ENCODE measurements around the gene C16orf82. TPM values are rescaled to one million over a fixed set of nuclear protein-coding genes. Genes with fewer than 3 reads are reported as not detected.

The C16orf82 gene
- polyA plus RNA-seq, 1 of the 3 experiments (the other 2 are of a cell fraction), result not detected

GRCh38 chr16:27029525-27029924, 37.2 kb upstream of the C16orf82 start:
- Histone ChIP-seq H3K27ac (ENCODE audit: low read depth in 2 of 2, low read length in 1 of 2) (no peak overlapping the region), H2AFZ (ENCODE audit: low read depth) (no peak overlapping the region), H3K27me3 (ENCODE audit: insufficient read depth) (no peaks in the 10 kb centered on the region), H3K4me3 (ENCODE audit: low read depth in 2 of 2, low read length in 1 of 2) (no peak overlapping the region), H3K4me2 (no peak overlapping the region), H3K9me3 (no peaks in the 10 kb centered on the region), H3K79me2 (ENCODE audit: insufficient read depth) (no peaks in the 10 kb centered on the region), H3K36me3 (replicated peaks in 1 of 2; ENCODE audit: control insufficient read depth in 1 of 2, insufficient read depth in 2 of 2, low read length in 1 of 2) (no peaks in the 10 kb centered on the region), H3K9ac (no peak overlapping the region), H4K20me1 (ENCODE audit: insufficient read depth) (no peaks in the 10 kb centered on the region), H3F3A (replicated peaks; ENCODE audit: insufficient read depth) (no peaks in the 10 kb centered on the region), H3K9me2 (no peaks in the 10 kb centered on the region), H3K4me1 (ENCODE audit: control insufficient read depth in 1 of 2, insufficient read depth in 2 of 2, low read depth in 1 of 2, low read length in 1 of 2) (no peaks in the 10 kb centered on the region)
- CTCF ChIA-PET, result no interaction called here
- WGBS (ENCODE audit: low lambda C conversion rate), result 15% methylated on average over 5 of the region's 6 CpGs
- no peak for DNase-seq
- POLR2A ChIA-PET, result no interaction called here
- TF ChIP-seq PBX3 (IDR thresholded peaks at IDR 0.05) (no peak), FOXJ3 (CRISPR knock-in tag; IDR thresholded peaks at IDR 0.05) (no peak), GATA2 (CRISPR knock-in tag; IDR thresholded peaks at IDR 0.05) (no peak), GABPA (IDR thresholded peaks at IDR 0.05; ENCODE audit: low read depth) (no peak), YY1 (IDR thresholded peaks at IDR 0.05; ENCODE audit: low read depth) (no peak)

GRCh38 chr16:27033281-27033979, 33.3 kb upstream of the C16orf82 start:
- CTCF ChIA-PET, result no interaction called here
- no peak overlapping the region for H3K27ac ChIP-seq (ENCODE audit: low read depth in 2 of 2, low read length in 1 of 2)
- WGBS (ENCODE audit: low lambda C conversion rate), result 28% methylated on average over 11 of the region's 12 CpGs
- H2AFZ ChIP-seq (ENCODE audit: low read depth), result no peak overlapping the region
- no peaks in the 10 kb centered on the region for H3K36me3 ChIP-seq (replicated peaks in 1 of 2; ENCODE audit: control insufficient read depth in 1 of 2, insufficient read depth in 2 of 2, low read length in 1 of 2)
- H3K9ac ChIP-seq, result no peak overlapping the region
- POLR2A ChIA-PET, result no interaction called here
- no peak overlapping the region for H3K4me3 ChIP-seq (ENCODE audit: low read depth in 2 of 2, low read length in 1 of 2)
- H3K9me3 ChIP-seq, result no peaks in the 10 kb centered on the region
- H3K4me2 ChIP-seq, result no peak overlapping the region
- no peaks in the 10 kb centered on the region for H3K79me2 ChIP-seq (ENCODE audit: insufficient read depth)
- no peak for TF ChIP-seq TAF1 (IDR thresholded peaks at IDR 0.05; ENCODE audit: borderline replicate concordance, low read depth, low read length)
- H4K20me1 ChIP-seq (ENCODE audit: insufficient read depth), result no peaks in the 10 kb centered on the region
- no peaks in the 10 kb centered on the region for H3K9me2 ChIP-seq
- H3K27me3 ChIP-seq (ENCODE audit: insufficient read depth), result no peaks in the 10 kb centered on the region
- no peak for DNase-seq
- H3K4me1 ChIP-seq (ENCODE audit: control insufficient read depth in 1 of 2, insufficient read depth in 2 of 2, low read depth in 1 of 2, low read length in 1 of 2), result no peaks in the 10 kb centered on the region
- H3F3A ChIP-seq (replicated peaks; ENCODE audit: insufficient read depth), result no peaks in the 10 kb centered on the region

GRCh38 chr16:27040732-27041131, 26.0 kb upstream of the C16orf82 start:
- no peaks in the 10 kb centered on the region for H3K27me3 ChIP-seq (ENCODE audit: insufficient read depth)
- H3K4me3 ChIP-seq (ENCODE audit: low read depth in 2 of 2, low read length in 1 of 2), result no peak overlapping the region
- no peak overlapping the region for H3K9ac ChIP-seq
- DNase-seq, result no peak
- no peak overlapping the region for H3K4me2 ChIP-seq
- no peaks in the 10 kb centered on the region for H4K20me1 ChIP-seq (ENCODE audit: insufficient read depth)
- H3K9me2 ChIP-seq, result no peaks in the 10 kb centered on the region
- H3K4me1 ChIP-seq (ENCODE audit: control insufficient read depth in 1 of 2, insufficient read depth in 2 of 2, low read depth in 1 of 2, low read length in 1 of 2), result no peaks in the 10 kb centered on the region
- H2AFZ ChIP-seq (ENCODE audit: low read depth), result no peak overlapping the region
- no peaks in the 10 kb centered on the region for H3K79me2 ChIP-seq (ENCODE audit: insufficient read depth)
- no peaks in the 10 kb centered on the region for H3K36me3 ChIP-seq (replicated peaks in 1 of 2; ENCODE audit: control insufficient read depth in 1 of 2, insufficient read depth in 2 of 2, low read length in 1 of 2)
- WGBS (ENCODE audit: low lambda C conversion rate), result 26% methylated on average over 23 of the region's 23 CpGs
- ChIA-PET POLR2A (no interaction called here), CTCF (interaction anchor here (1.4 kb wide), 1 partner anchor 69 kb away, joined by 3 read pairs; no protein-coding TSS in a partner anchor)
- no peak overlapping the region for H3K27ac ChIP-seq (ENCODE audit: low read depth in 2 of 2, low read length in 1 of 2)
- H3F3A ChIP-seq (replicated peaks; ENCODE audit: insufficient read depth), result no peaks in the 10 kb centered on the region
- H3K9me3 ChIP-seq, result no peaks in the 10 kb centered on the region
- TF ChIP-seq NRF1 (IDR thresholded peaks at IDR 0.05; ENCODE audit: low read depth, low read length) (no peak), RCOR1 (IDR thresholded peaks at IDR 0.05; ENCODE audit: low read length) (no peak), YY1 (IDR thresholded peaks at IDR 0.05; ENCODE audit: low read depth) (no peak), JUND (IDR thresholded peaks at IDR 0.05) (no peak), ZBTB33 (IDR thresholded peaks at IDR 0.05; ENCODE audit: borderline replicate concordance, low read depth) (no peak), MAX (IDR thresholded peaks at IDR 0.05; ENCODE audit: low read depth) (no peak), ELF1 (IDR thresholded peaks at IDR 0.05) (no peak), SIN3A (IDR thresholded peaks at IDR 0.05; ENCODE audit: borderline replicate concordance, low read depth, low read length) (no peak), RFX5 (IDR thresholded peaks at IDR 0.05; ENCODE audit: low read length) (no peak), GATA2 (CRISPR knock-in tag; IDR thresholded peaks at IDR 0.05) (no peak), USF1 (IDR thresholded peaks at IDR 0.05; ENCODE audit: borderline replicate concordance, low read depth) (no peak), RAD21 (IDR thresholded peaks at IDR 0.05; ENCODE audit: low read length) (no peak), MXI1 (IDR thresholded peaks at IDR 0.05; ENCODE audit: low read depth, low read length) (no peak), TCF12 (IDR thresholded peaks at IDR 0.05) (no peak)
